ENCODE data around the gene ELP1.

Gene ELP1

GRCh38 chr9:108913391-108913790 is 20.5 kb downstream of the ELP1 start (continued):
- TF ChIP-seq ZNF335 (tag by site-specific recombination; conservative IDR thresholded peaks at IDR 0.05) (no peak), MEIS1 (CRISPR knock-in tag; IDR thresholded peaks at IDR 0.05; ENCODE audit: borderline replicate concordance) (no peak), ZBTB1 (tag by site-specific recombination; IDR thresholded peaks at IDR 0.05) (no peak), ZNF354C (tag by site-specific recombination; IDR thresholded peaks at IDR 0.05; ENCODE audit: borderline replicate concordance, low read depth) (no peak), ZNF280C (tag by site-specific recombination; IDR thresholded peaks at IDR 0.05) (no peak)

- ChIA-PET CTCF (no interaction called here), POLR2A (interaction anchor here (0.6 to 0.7 kb wide), 2 partner anchors 21 to 22 kb away, joined by 3 to 4 read pairs; partner anchors contain the start of gene ABITRAM)
- Histone ChIP-seq H3K4me1 (ENCODE audit: control insufficient read depth, insufficient read depth, low read length) (no peaks in the 10 kb centered on the region), H3K9me3 (ENCODE audit: control insufficient read depth, insufficient read depth, low read depth, low read length) (no peaks in the 10 kb centered on the region), H3K36me3 (ENCODE audit: control insufficient read depth in 2 of 2, insufficient read depth in 1 of 2, low read length in 2 of 2) (peaks cover 38 to 89% of the 10 kb centered on the region in 2 experiments), H3K4me3 (ENCODE audit: low read depth, low read length) (no peak overlapping the region), H3K27ac (ENCODE audit: extremely low read depth, low read depth, low read length) (no peak overlapping the region)
- TF ChIP-seq ZNF76 (tag by site-specific recombination; IDR thresholded peaks at IDR 0.05; ENCODE audit: borderline replicate concordance, low read depth): no peak
- TF ChIP-seq ZNF555 (tag by site-specific recombination; conservative IDR thresholded peaks at IDR 0.05): no peak
- no peak for TF ChIP-seq REPIN1 (tag by site-specific recombination; IDR thresholded peaks at IDR 0.05; ENCODE audit: low read depth)
Observed at GRCh38 chr9:108911820-108912219, 22.1 kb downstream of the ELP1 start.

GRCh38 chr9:108910914-108911313 is 23.0 kb downstream of the ELP1 start:
- no peak overlapping the region for H3K4me3 ChIP-seq (ENCODE audit: low read depth, low read length)
- no peaks in the 10 kb centered on the region for H3K4me1 ChIP-seq (ENCODE audit: control insufficient read depth, insufficient read depth, low read length)
- no peak overlapping the region for H3K27ac ChIP-seq (ENCODE audit: extremely low read depth, low read depth, low read length)
- no peaks in the 10 kb centered on the region for H3K9me3 ChIP-seq (ENCODE audit: control insufficient read depth, insufficient read depth, low read depth, low read length)
- POLR2A ChIA-PET: no interaction called here
- CTCF ChIA-PET: no interaction called here
- TF ChIP-seq ZBTB21 (tag by site-specific recombination; IDR thresholded peaks at IDR 0.05) (no peak), ZSCAN16 (tag by site-specific recombination; IDR thresholded peaks at IDR 0.05) (no peak), SCRT1 (tag by site-specific recombination; IDR thresholded peaks at IDR 0.05; ENCODE audit: borderline replicate concordance) (no peak), ZFP3 (tag by site-specific recombination; IDR thresholded peaks at IDR 0.05; ENCODE audit: low read depth) (no peak), ZNF596 (tag by site-specific recombination; IDR thresholded peaks at IDR 0.05) (no peak), ZNF132 (tag by site-specific recombination; IDR thresholded peaks at IDR 0.05; ENCODE audit: borderline replicate concordance) (no peak), ZNF211 (tag by site-specific recombination; IDR thresholded peaks at IDR 0.05; ENCODE audit: low read depth) (no peak), ZNF600 (tag by site-specific recombination; IDR thresholded peaks at IDR 0.05) (no peak), SP2 (tag by site-specific recombination; IDR thresholded peaks at IDR 0.05) (no peak), ZNF629 (tag by site-specific recombination; IDR thresholded peaks at IDR 0.05) (no peak), ZNF155 (tag by site-specific recombination; IDR thresholded peaks at IDR 0.05) (no peak), ZNF10 (tag by site-specific recombination; IDR thresholded peaks at IDR 0.05) (no peak), ZNF416 (tag by site-specific recombination; IDR thresholded peaks at IDR 0.05) (no peak), ZNF791 (tag by site-specific recombination; IDR thresholded peaks at IDR 0.05) (no peak), ATF2 (tag by site-specific recombination; IDR thresholded peaks at IDR 0.05; ENCODE audit: low read depth) (no peak), PRDM1 (tag by site-specific recombination; IDR thresholded peaks at IDR 0.05) (no peak)
- H3K36me3 ChIP-seq (ENCODE audit: control insufficient read depth in 2 of 2, insufficient read depth in 1 of 2, low read length in 2 of 2): peaks cover 39 to 91% of the 10 kb centered on the region in 2 experiments

All from HEK293 (cell line).